SK-N-SH (cell line): Measurements from ENCODE around the gene KIAA0319L. TPM values are rescaled to one million over a fixed set of nuclear protein-coding genes. Genes with fewer than 3 reads are reported as not detected.

ENCODE experiments used
- CTCF ChIA-PET: fragments of 300-600, 350-600 bp; formaldehyde crosslinking; extraction: SDS; loops from one replicate; lab custom pipeline; 2021; lab: Yijun Ruan, JAX
- POLR2A ChIA-PET: fragments of 350-600 bp; sonication (Branson Sonifier 250); formaldehyde crosslinking; extraction: SDS; loops from one replicate; lab custom pipeline; 2020; ENCODE audit warnings: antibody characterized with exemption, inconsistent platforms; lab: Yijun Ruan, JAX
- DNase-seq: peaks from one replicate; pipeline ENCODE4 v3.0.0; 2012
- H2AFZ ChIP-seq: fragments of 200-600 bp; sonication (generic); 2 replicates; pipeline ENCODE4 v1.8.1; 2016; ENCODE audit warnings: antibody characterized with exemption, mild to moderate bottlenecking, low read depth
- H3F3A ChIP-seq: fragments of 200-600 bp; sonication (generic); replicated peaks from 2 replicates; pipeline ENCODE3; 2016; ENCODE audit warnings: antibody characterized with exemption, mild to moderate bottlenecking; ENCODE audit not compliant: insufficient read depth
- H3K27ac ChIP-seq, 2 experiments: fragments of 200-500 bp in 1 of 2; fragments of 200-600 bp in 1 of 2; sonication (Bioruptor generic) in 1 of 2; sonication (generic), shearing (Covaris generic) in 1 of 2; 2 replicates each; pipeline versions ENCODE4 v1.5.1 to v1.6.1; 2014 to 2016; ENCODE audit warnings: low read depth in 2 of 2, inconsistent platforms in 1 of 2, low read length in 1 of 2, mild to moderate bottlenecking in 1 of 2, mixed read lengths in 1 of 2
- H3K27me3 ChIP-seq: fragments of 200-600 bp; sonication (generic), shearing (Covaris generic); 2 replicates; pipeline ENCODE4 v1.6.1; 2016; ENCODE audit warnings: mixed run types; ENCODE audit not compliant: insufficient read depth
- H3K36me3 ChIP-seq, 2 experiments: fragments of 200-500 bp in 1 of 2; fragments of 200-600 bp in 1 of 2; sonication (Bioruptor generic) in 1 of 2; sonication (generic) in 1 of 2; replicated peaks in 1 of 2; 2 replicates each; pipeline versions ENCODE3 to v1.5.1; 2014 to 2016; ENCODE audit warnings: low read length in 1 of 2, mild to moderate bottlenecking in 1 of 2; ENCODE audit not compliant: insufficient read depth in 2 of 2, control insufficient read depth in 1 of 2
- H3K4me1 ChIP-seq, 2 experiments: fragments of 200-500 bp in 1 of 2; fragments of 200-600 bp in 1 of 2; sonication (Bioruptor generic) in 1 of 2; sonication (generic), shearing (Covaris generic) in 1 of 2; 2 replicates each; pipeline versions ENCODE4 v1.5.1 to v1.6.1; 2014 to 2016; ENCODE audit warnings: low read depth in 1 of 2, low read length in 1 of 2, mixed run types in 1 of 2; ENCODE audit not compliant: insufficient read depth in 2 of 2, control insufficient read depth in 1 of 2
- H3K4me2 ChIP-seq: fragments of 200-600 bp; sonication (generic), shearing (Covaris generic); 2 replicates; pipeline ENCODE4 v1.6.1; 2017; ENCODE audit warnings: mixed run types
- H3K4me3 ChIP-seq, 2 experiments: fragments of 200-500 bp in 1 of 2; fragments of 200-600 bp in 1 of 2; sonication (Bioruptor generic) in 1 of 2; sonication (generic), shearing (Covaris generic) in 1 of 2; 2 replicates each; pipeline versions ENCODE4 v1.5.1 to v1.8.1; 2014 to 2016; ENCODE audit warnings: low read depth in 2 of 2, inconsistent platforms in 1 of 2, low read length in 1 of 2, mild to moderate bottlenecking in 1 of 2, mixed read lengths in 1 of 2, moderate library complexity in 1 of 2
- H3K79me2 ChIP-seq: fragments of 200-600 bp; sonication (generic); 2 replicates; pipeline ENCODE4 v1.8.1; 2017; ENCODE audit warnings: mild to moderate bottlenecking; ENCODE audit not compliant: insufficient read depth
- H3K9ac ChIP-seq: fragments of 200-600 bp; sonication (generic); 2 replicates; pipeline ENCODE4 v1.6.1; 2017; ENCODE audit warnings: mixed run types
- H3K9me2 ChIP-seq: fragments of 200-600 bp; sonication (generic); 2 replicates; pipeline ENCODE4 v1.6.1; 2017; ENCODE audit warnings: mixed run types
- H3K9me3 ChIP-seq: fragments of 200-600 bp; sonication (generic); 2 replicates; pipeline ENCODE4 v1.6.1; 2017; ENCODE audit warnings: mixed run types, mild to moderate bottlenecking, moderate library complexity
- H4K20me1 ChIP-seq: fragments of 200-600 bp; sonication (generic); 2 replicates; pipeline ENCODE4 v1.6.1; 2017; ENCODE audit warnings: mild to moderate bottlenecking, mixed run types; ENCODE audit not compliant: insufficient read depth
- CHD2 ChIP-seq: fragments of 150-350 bp; IDR thresholded peaks from 2 replicates; pipeline ENCODE4 v1.6.1; 2018; ENCODE audit warnings: low read length; ENCODE audit not compliant: partially characterized antibody
- EP300 ChIP-seq, 2 experiments: IDR thresholded peaks; 2 replicates each; pipeline versions ENCODE4 v1.4.0 to v1.6.1; 2012; ENCODE audit warnings: borderline replicate concordance in 1 of 2, low read depth in 1 of 2, low read length in 1 of 2
- EZH2phosphoT487 ChIP-seq: fragments of 200-600 bp; sonication (generic); IDR thresholded peaks from 2 replicates; pipeline ENCODE4 v1.6.1; 2017; ENCODE audit warnings: low read depth, mixed run types, mild to moderate bottlenecking, antibody characterized with exemption, moderate library complexity, borderline replicate concordance
- FOSL2 ChIP-seq: IDR thresholded peaks from 2 replicates; pipeline ENCODE4 v1.4.0; 2012; ENCODE audit warnings: low read depth, mild to moderate bottlenecking, moderate library complexity, borderline replicate concordance
- FOXJ3 ChIP-seq: sonication (generic); formaldehyde crosslinking; IDR thresholded peaks from 2 replicates; pipeline ENCODE4 v1.5.1; 2020; ENCODE audit warnings: mild to moderate bottlenecking, missing genetic modification reagents
- GATA2 ChIP-seq: sonication (generic); formaldehyde crosslinking; IDR thresholded peaks from 2 replicates; pipeline ENCODE4 v1.5.0; 2020; ENCODE audit warnings: mild to moderate bottlenecking, missing genetic modification reagents
- JUND ChIP-seq: IDR thresholded peaks from 2 replicates; pipeline ENCODE4 v1.4.0; 2012
- MXI1 ChIP-seq: IDR thresholded peaks from 2 replicates; pipeline ENCODE4 v1.6.1; 2012; ENCODE audit warnings: mild to moderate bottlenecking, low read depth, low read length, improper control_type of control experiment
- NFIC ChIP-seq: IDR thresholded peaks from 2 replicates; pipeline ENCODE4 v1.4.0; 2012; ENCODE audit warnings: borderline replicate concordance
- POLR2AphosphoS5 ChIP-seq: IDR thresholded peaks from 2 replicates; pipeline ENCODE4 v1.6.1; 2012; ENCODE audit warnings: low read depth, low read length
- RAD21 ChIP-seq: IDR thresholded peaks from 2 replicates; pipeline ENCODE4 v1.6.1; 2012; ENCODE audit warnings: mild to moderate bottlenecking, low read length
- RCOR1 ChIP-seq: fragments of 150-350 bp; IDR thresholded peaks from 2 replicates; pipeline ENCODE4 v1.6.1; 2017; ENCODE audit warnings: antibody characterized with exemption, low read length
- RFX5 ChIP-seq: IDR thresholded peaks from 2 replicates; pipeline ENCODE4 v1.6.1; 2012; ENCODE audit warnings: mild to moderate bottlenecking, improper control_type of control experiment, low read length
- SIN3A ChIP-seq: IDR thresholded peaks from 2 replicates; pipeline ENCODE4 v1.6.1; 2012; ENCODE audit warnings: low read depth, mild to moderate bottlenecking, low read length, moderate library complexity, borderline replicate concordance
- SMC3 ChIP-seq: IDR thresholded peaks from 2 replicates; pipeline ENCODE4 v1.6.1; 2012; ENCODE audit warnings: low read depth, low read length, improper control_type of control experiment
- TAF1 ChIP-seq: IDR thresholded peaks from 2 replicates; pipeline ENCODE4 v1.6.1; 2012; ENCODE audit warnings: low read depth, mild to moderate bottlenecking, low read length, moderate library complexity, borderline replicate concordance
- TEAD4 ChIP-seq: IDR thresholded peaks from 2 replicates; pipeline ENCODE4 v1.4.0; 2012; ENCODE audit warnings: mild to moderate bottlenecking, borderline replicate concordance; ENCODE audit not compliant: insufficient read depth
- USF1 ChIP-seq: IDR thresholded peaks from 2 replicates; pipeline ENCODE4 v1.4.0; 2012; ENCODE audit warnings: low read depth, borderline replicate concordance
- YY1 ChIP-seq: IDR thresholded peaks from 2 replicates; pipeline ENCODE4 v1.4.0; 2012; ENCODE audit warnings: low read depth, mild to moderate bottlenecking
- WGBS: methylation state at CpG from one replicate; pipeline ENCODE4 v1.1.6; 2017; ENCODE audit warnings: low lambda C conversion rate; 5-methylcytosine and 5-hydroxymethylcytosine counted together
- polyA plus RNA-seq, 3 experiments: library from polyadenylated mRNA; depleted of rRNA; stranded (reverse); fragments of >200 nt; gene quantifications; 2 replicates each; pipeline ENCODE4 v1.2.3, GENCODE V29; 2012

The KIAA0319L gene
- polyA plus RNA-seq, 1 of the 3 experiments (the other 2 are of a cell fraction): 51.9 TPM

- no peak overlapping the region for H3K27ac ChIP-seq
- no peaks in the 10 kb centered on the region for H3K9me3 ChIP-seq
- H3K27me3 ChIP-seq: no peaks in the 10 kb centered on the region
- peaks cover 24 to 25% of the 10 kb centered on the region in 2 experiments for H3K36me3 ChIP-seq
- 96% methylated on average over 5 of the region's 5 CpGs for WGBS
- H3K79me2 ChIP-seq: no peaks in the 10 kb centered on the region
- H4K20me1 ChIP-seq: no peaks in the 10 kb centered on the region
- H3F3A ChIP-seq: peaks cover 5% of the 10 kb centered on the region
- no peaks in the 10 kb centered on the region for H3K9me2 ChIP-seq
- POLR2A ChIA-PET: no interaction called here
- no peak for TF ChIP-seq SIN3A
- no peak for TF ChIP-seq TAF1
- TF ChIP-seq NFIC: no peak
- no peak for TF ChIP-seq YY1
- TF ChIP-seq MXI1: no peak
- TF ChIP-seq RFX5: no peak
- CTCF ChIA-PET: interaction anchor here (0.6 kb wide), 1 partner anchor 21 kb away, joined by 3 read pairs; no protein-coding TSS in a partner anchor
- no peak overlapping the region for H3K4me2 ChIP-seq
- DNase-seq: no peak
- H3K4me3 ChIP-seq: no peak overlapping the region
- no peak overlapping the region for H2AFZ ChIP-seq
- no peak overlapping the region for H3K9ac ChIP-seq
- H3K4me1 ChIP-seq: peaks cover 0 to 4% of the 10 kb centered on the region in 2 experiments; a peak in 1 of 4 replicates
These were observed 40.7 kb upstream of the KIAA0319L start for GRCh38 chr1:35597870-35598269.

- Histone ChIP-seq H4K20me1 (no peaks in the 10 kb centered on the region), H2AFZ (no peak overlapping the region), H3K36me3 (peaks cover 6 to 7% of the 10 kb centered on the region in 2 experiments), H3K9ac (no peak overlapping the region), H3K27ac (no peak overlapping the region), H3K4me2 (no peak overlapping the region), H3K4me3 (no peak overlapping the region), H3K27me3 (no peaks in the 10 kb centered on the region), H3K9me3 (no peaks in the 10 kb centered on the region), H3K4me1 (peaks cover 0 to 4% of the 10 kb centered on the region in 2 experiments; a peak in 1 of 4 replicates), H3K9me2 (no peaks in the 10 kb centered on the region), H3K79me2 (no peaks in the 10 kb centered on the region), H3F3A (peaks cover 5% of the 10 kb centered on the region)
- TF ChIP-seq SMC3 (no peak), FOSL2 (no peak)
- POLR2A ChIA-PET: no interaction called here
- CTCF ChIA-PET: no interaction called here
- WGBS: 95% methylated on average over 7 of the region's 7 CpGs
- DNase-seq: no peak
These were observed 38.5 kb upstream of the KIAA0319L start for GRCh38 chr1:35595684-35596083.

DNA sequence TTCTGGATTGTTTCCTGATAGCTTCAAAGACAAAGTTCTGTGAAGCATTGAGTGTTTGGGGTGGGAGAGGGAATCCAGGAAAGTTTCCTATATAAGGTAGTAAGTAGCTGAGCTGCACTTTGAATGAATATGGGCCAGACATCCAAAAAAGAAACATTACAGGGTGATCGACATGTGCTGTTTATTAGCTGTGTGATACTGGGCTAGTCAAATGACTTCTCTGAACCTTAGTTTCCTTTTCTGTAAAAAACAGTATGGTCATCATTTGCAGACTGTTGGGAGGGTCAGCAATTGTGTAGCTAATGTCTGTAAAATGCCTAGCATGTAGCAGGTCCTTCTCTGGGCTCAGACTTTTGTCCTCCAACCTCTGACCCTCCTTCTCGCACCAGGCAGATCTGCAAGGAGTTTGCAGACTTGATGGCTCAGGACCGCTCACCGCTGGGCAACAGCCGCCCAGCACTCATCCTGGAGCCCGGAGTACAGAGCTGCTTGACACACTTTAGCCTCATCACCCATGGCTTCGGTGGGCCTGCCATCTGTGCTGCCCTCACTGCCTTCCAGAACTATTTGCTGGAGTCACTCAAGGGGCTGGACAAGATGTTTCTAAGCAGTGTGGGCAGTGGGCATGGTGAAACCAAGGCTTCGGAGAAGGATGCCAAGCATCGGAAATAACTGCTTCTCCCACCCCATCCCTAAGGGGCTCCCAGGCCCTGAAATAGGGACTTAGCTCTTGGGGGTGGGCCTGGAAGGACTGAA is 37.0 kb upstream of the KIAA0319L start:
- H3F3A ChIP-seq: peaks cover 5% of the 10 kb centered on the region
- H3K27ac ChIP-seq: no peak overlapping the region
- no peak overlapping the region for H3K9ac ChIP-seq
- peaks cover 0 to under 1% of the 10 kb centered on the region in 2 experiments for H3K36me3 ChIP-seq
- peaks cover 0 to 4% of the 10 kb centered on the region in 2 experiments; a peak in 1 of 4 replicates for H3K4me1 ChIP-seq
- POLR2A ChIA-PET: no interaction called here
- H3K4me2 ChIP-seq: no peak overlapping the region
- H3K27me3 ChIP-seq: no peaks in the 10 kb centered on the region
- no peak overlapping the region for H3K4me3 ChIP-seq
- H3K79me2 ChIP-seq: no peaks in the 10 kb centered on the region
- H3K9me2 ChIP-seq: no peaks in the 10 kb centered on the region
- no peaks in the 10 kb centered on the region for H4K20me1 ChIP-seq
- 93% methylated on average over 9 of the region's 9 CpGs for whole genome bisulfite sequencing
- no peak overlapping the region for H2AFZ ChIP-seq
- TF ChIP-seq EZH2phosphoT487 (no peak), EP300 (IDR thresholded peaks at IDR 0.05; ENCODE audit: borderline replicate concordance in 1 of 2, low read depth in 1 of 2, low read length in 1 of 2) (no peak), RAD21 (no peak), CHD2 (no peak), RFX5 (no peak), TEAD4 (no peak), JUND (no peak), RCOR1 (no peak), FOSL2 (no peak), POLR2AphosphoS5 (no peak), FOXJ3 (CRISPR knock-in tag) (no peak), USF1 (no peak), GATA2 (CRISPR knock-in tag) (no peak)
- H3K9me3 ChIP-seq: no peaks in the 10 kb centered on the region
- DNase-seq: no peak
- CTCF ChIA-PET: interaction anchor here (1.3 to 2.1 kb wide), 2 partner anchors 25 to 133 kb away, joined by 5 to 8 read pairs; no protein-coding TSS in a partner anchor
